ENCODE data around the gene SEMA4D.

The SEMA4D gene

GRCh38 chr9:89357331-89358197, 140.3 kb downstream of the SEMA4D start:
- H3K27me3 ChIP-seq (ENCODE audit: insufficient read depth, insufficient read length): no peaks in the 10 kb centered on the region
- H3K4me3 ChIP-seq (ENCODE audit: insufficient read length, low read depth): no peak overlapping the region
- TF ChIP-seq YY1 (IDR thresholded peaks at IDR 0.05; ENCODE audit: insufficient read depth, insufficient read length) (no peak), ZNF274 (IDR thresholded peaks at IDR 0.05; ENCODE audit: low read depth, low read length) (no peak), SUZ12 (IDR thresholded peaks at IDR 0.05; ENCODE audit: extremely low read depth, insufficient read depth, insufficient read length) (no peak)
- H3K36me3 ChIP-seq (ENCODE audit: insufficient read depth, insufficient read length, low read length): peaks cover 94% of the 10 kb centered on the region
- H3K4me1 ChIP-seq (ENCODE audit: insufficient read depth, insufficient read length): no peaks in the 10 kb centered on the region
- no peak for DNase-seq (ENCODE audit: low read depth, low spot score)
- H3K9me3 ChIP-seq (ENCODE audit: insufficient read depth, low read length): no peaks in the 10 kb centered on the region
- no peak overlapping the region for H3K9ac ChIP-seq (ENCODE audit: insufficient read length, low read depth)

DNA sequence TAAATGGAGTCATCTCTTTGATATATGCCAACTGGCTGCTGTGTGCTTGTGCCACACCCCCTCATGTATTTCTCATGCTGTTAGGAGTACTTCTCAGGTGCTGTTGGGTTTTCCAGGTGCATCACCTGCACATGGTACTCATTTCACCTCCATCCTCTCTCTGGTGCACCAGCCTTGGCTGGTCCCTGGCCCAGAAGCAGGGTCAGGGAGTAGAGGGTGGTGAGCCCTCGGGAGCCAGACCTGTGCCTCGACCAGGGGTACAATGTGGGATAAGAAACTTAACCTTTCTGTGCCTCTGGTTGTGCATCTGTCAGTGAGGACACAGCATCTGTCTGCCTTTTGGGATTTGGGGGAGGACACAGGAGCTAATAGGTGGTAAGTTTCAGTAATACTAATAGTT, 141.1 kb downstream of the SEMA4D start:
- Histone ChIP-seq H3K36me3 (ENCODE audit: insufficient read depth, insufficient read length, low read length) (peaks cover 94% of the 10 kb centered on the region), H3K9ac (ENCODE audit: insufficient read length, low read depth) (no peak overlapping the region), H3K4me1 (ENCODE audit: insufficient read depth, insufficient read length) (no peaks in the 10 kb centered on the region), H3K9me3 (ENCODE audit: insufficient read depth, low read length) (no peaks in the 10 kb centered on the region), H3K27me3 (ENCODE audit: insufficient read depth, insufficient read length) (no peaks in the 10 kb centered on the region), H3K4me3 (ENCODE audit: insufficient read length, low read depth) (no peak overlapping the region)
- TF ChIP-seq SUZ12 (IDR thresholded peaks at IDR 0.05; ENCODE audit: extremely low read depth, insufficient read depth, insufficient read length) (no peak), ZNF274 (IDR thresholded peaks at IDR 0.05; ENCODE audit: low read depth, low read length) (no peak), YY1 (IDR thresholded peaks at IDR 0.05; ENCODE audit: insufficient read depth, insufficient read length) (no peak)
- no peak for DNase-seq (ENCODE audit: low read depth, low spot score)

GRCh38 chr9:89354471-89354870, 143.4 kb downstream of the SEMA4D start:
- Histone ChIP-seq H3K36me3 (ENCODE audit: insufficient read depth, insufficient read length, low read length) (peaks cover 95% of the 10 kb centered on the region), H3K4me3 (ENCODE audit: insufficient read length, low read depth) (no peak overlapping the region), H3K9ac (ENCODE audit: insufficient read length, low read depth) (no peak overlapping the region), H3K9me3 (ENCODE audit: insufficient read depth, low read length) (no peaks in the 10 kb centered on the region), H3K4me1 (ENCODE audit: insufficient read depth, insufficient read length) (no peaks in the 10 kb centered on the region), H3K27me3 (ENCODE audit: insufficient read depth, insufficient read length) (no peaks in the 10 kb centered on the region)
- TF ChIP-seq YY1 (IDR thresholded peaks at IDR 0.05; ENCODE audit: insufficient read depth, insufficient read length) (no peak), SUZ12 (IDR thresholded peaks at IDR 0.05; ENCODE audit: extremely low read depth, insufficient read depth, insufficient read length) (no peak), ZNF274 (IDR thresholded peaks at IDR 0.05; ENCODE audit: low read depth, low read length) (no peak)
- no peak for DNase-seq (ENCODE audit: low read depth, low spot score)

DNA sequence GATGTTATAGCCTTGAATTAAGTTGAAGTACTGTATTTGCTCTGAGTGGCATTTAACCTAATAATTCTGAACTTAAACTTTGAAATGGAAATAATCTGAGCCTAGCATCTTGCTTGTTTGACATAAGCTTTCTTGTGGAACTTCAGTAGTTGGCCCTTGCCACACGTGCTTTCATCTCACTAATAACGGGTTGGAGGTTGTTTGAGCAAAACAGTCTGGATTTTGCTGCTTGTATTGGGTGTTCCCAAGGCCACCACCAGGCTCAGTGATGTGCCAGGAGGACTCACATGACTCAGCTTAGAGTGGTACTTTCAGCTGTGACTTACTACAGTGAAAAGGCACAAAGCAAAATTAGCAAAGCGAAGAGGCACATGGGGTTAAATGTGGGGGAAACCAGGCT, 143.9 kb downstream of the SEMA4D start:
- no peak overlapping the region for H3K9ac ChIP-seq (ENCODE audit: insufficient read length, low read depth)
- DNase-seq (ENCODE audit: low read depth, low spot score): no peak
- no peaks in the 10 kb centered on the region for H3K27me3 ChIP-seq (ENCODE audit: insufficient read depth, insufficient read length)
- H3K36me3 ChIP-seq (ENCODE audit: insufficient read depth, insufficient read length, low read length): peaks cover 97% of the 10 kb centered on the region
- TF ChIP-seq SUZ12 (IDR thresholded peaks at IDR 0.05; ENCODE audit: extremely low read depth, insufficient read depth, insufficient read length) (no peak), YY1 (IDR thresholded peaks at IDR 0.05; ENCODE audit: insufficient read depth, insufficient read length) (no peak), ZNF274 (IDR thresholded peaks at IDR 0.05; ENCODE audit: low read depth, low read length) (no peak)
- H3K4me1 ChIP-seq (ENCODE audit: insufficient read depth, insufficient read length): no peaks in the 10 kb centered on the region
- H3K4me3 ChIP-seq (ENCODE audit: insufficient read length, low read depth): no peak overlapping the region
- no peaks in the 10 kb centered on the region for H3K9me3 ChIP-seq (ENCODE audit: insufficient read depth, low read length)

DNA sequence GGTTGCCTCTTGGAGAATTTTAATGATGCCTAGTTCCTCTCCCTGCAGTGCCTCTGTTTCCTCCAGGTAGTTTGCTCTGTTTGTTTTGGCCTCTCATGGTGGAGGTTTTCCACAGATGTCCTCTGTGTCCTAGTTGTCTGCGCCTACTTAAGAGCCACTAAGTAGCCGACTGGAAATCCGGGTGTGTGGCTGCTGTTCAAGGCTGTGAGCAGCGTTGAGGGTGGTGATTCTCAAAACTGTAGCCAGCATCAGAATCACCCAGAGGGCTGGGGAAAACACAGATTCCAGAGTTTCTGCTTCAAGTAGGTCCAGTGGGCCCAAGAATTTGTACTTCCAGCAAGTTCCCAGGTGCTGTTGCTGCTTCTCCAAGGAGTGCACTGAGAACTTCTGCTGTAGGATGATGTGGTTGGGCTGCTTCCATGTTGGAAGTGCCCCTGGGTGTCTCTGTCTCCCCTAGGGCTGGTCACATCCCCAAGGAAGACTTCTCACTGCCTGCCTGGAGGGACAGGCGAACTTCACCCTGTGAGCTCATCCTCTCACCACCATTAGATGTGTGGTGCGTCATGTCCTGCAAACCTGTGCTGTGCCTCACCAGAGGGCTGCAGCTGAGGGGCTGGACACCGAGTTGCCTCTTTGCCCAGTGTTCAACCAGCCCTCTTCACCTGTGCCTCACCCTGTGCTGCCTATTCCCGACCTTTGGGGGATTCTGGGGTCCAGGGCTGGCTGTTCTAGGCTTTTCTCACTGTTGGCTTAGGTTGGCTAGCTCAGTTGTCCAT, 144.9 kb downstream of the SEMA4D start:
- H3K27me3 ChIP-seq (ENCODE audit: insufficient read depth, insufficient read length): no peaks in the 10 kb centered on the region
- H3K4me3 ChIP-seq (ENCODE audit: insufficient read length, low read depth): no peak overlapping the region
- TF ChIP-seq YY1 (IDR thresholded peaks at IDR 0.05; ENCODE audit: insufficient read depth, insufficient read length): no peak
- TF ChIP-seq ZNF274 (IDR thresholded peaks at IDR 0.05; ENCODE audit: low read depth, low read length): no peak
- no peak for TF ChIP-seq SUZ12 (IDR thresholded peaks at IDR 0.05; ENCODE audit: extremely low read depth, insufficient read depth, insufficient read length)
- DNase-seq (ENCODE audit: low read depth, low spot score): no peak
- H3K36me3 ChIP-seq (ENCODE audit: insufficient read depth, insufficient read length, low read length): peaks cover 98% of the 10 kb centered on the region
- H3K4me1 ChIP-seq (ENCODE audit: insufficient read depth, insufficient read length): no peaks in the 10 kb centered on the region
- no peak overlapping the region for H3K9ac ChIP-seq (ENCODE audit: insufficient read length, low read depth)
- H3K9me3 ChIP-seq (ENCODE audit: insufficient read depth, low read length): no peaks in the 10 kb centered on the region

GRCh38 chr9:89352451-89352850, 145.5 kb downstream of the SEMA4D start:
- H3K9ac ChIP-seq (ENCODE audit: insufficient read length, low read depth): no peak overlapping the region
- DNase-seq (ENCODE audit: low read depth, low spot score): no peak
- H3K36me3 ChIP-seq (ENCODE audit: insufficient read depth, insufficient read length, low read length): peaks cover 98% of the 10 kb centered on the region
- H3K4me3 ChIP-seq (ENCODE audit: insufficient read length, low read depth): no peak overlapping the region
- H3K4me1 ChIP-seq (ENCODE audit: insufficient read depth, insufficient read length): no peaks in the 10 kb centered on the region
- TF ChIP-seq YY1 (IDR thresholded peaks at IDR 0.05; ENCODE audit: insufficient read depth, insufficient read length) (no peak), ZNF274 (IDR thresholded peaks at IDR 0.05; ENCODE audit: low read depth, low read length) (no peak)
- H3K9me3 ChIP-seq (ENCODE audit: insufficient read depth, low read length): no peaks in the 10 kb centered on the region
- H3K27me3 ChIP-seq (ENCODE audit: insufficient read depth, insufficient read length): no peaks in the 10 kb centered on the region

Measured in NT2/D1 (cell line).